ENCODE results near the gene CCDC92B. TPM values are rescaled to one million over a fixed set of nuclear protein-coding genes. Genes with fewer than 3 reads are reported as not detected.

CCDC92B gene
- polyA plus RNA-seq, 1 donor from 2014 or later, result 0.32 TPM

GRCh38 chr17:2705263-2705662, 44.2 kb downstream of the CCDC92B start:
- no peaks in the 10 kb centered on the region for H3K9me2 ChIP-seq (ENCODE audit: insufficient read depth, low read length)
- H3F3A ChIP-seq (ENCODE audit: insufficient read depth, low read length, poor library complexity, severe bottlenecking), result no peaks in the 10 kb centered on the region
- H3K4me2 ChIP-seq (ENCODE audit: low read length), result no peak overlapping the region
- no peaks in the 10 kb centered on the region for H3K9me3 ChIP-seq (ENCODE audit: low read length)
- no peaks in the 10 kb centered on the region for H3K79me2 ChIP-seq (replicated peaks; ENCODE audit: insufficient read depth, low read length)
- no peak overlapping the region for H2AFZ ChIP-seq (ENCODE audit: low read depth, low read length)
- no peak overlapping the region for H3K27ac ChIP-seq (ENCODE audit: low read length)
- TF ChIP-seq EZH2 (IDR thresholded peaks at IDR 0.05; ENCODE audit: borderline replicate concordance, insufficient read depth, low read length, poor library complexity, severe bottlenecking) (no peak), SMC3 (conservative IDR thresholded peaks at IDR 0.05; ENCODE audit: poor library complexity) (no peak), MXI1 (conservative IDR thresholded peaks at IDR 0.05; ENCODE audit: poor library complexity, severe bottlenecking) (no peak), TAF1 (IDR thresholded peaks at IDR 0.05; ENCODE audit: low read depth) (no peak), EP300 (conservative IDR thresholded peaks at IDR 0.05; ENCODE audit: poor library complexity, severe bottlenecking) (no peak), POLR2AphosphoS5 (IDR thresholded peaks at IDR 0.05) (no peak), CTCF (IDR thresholded peaks at IDR 0.05; ENCODE audit: poor library complexity, severe bottlenecking) (no peak), REST (IDR thresholded peaks at IDR 0.05; ENCODE audit: borderline replicate concordance) (no peak), RAD21 (conservative IDR thresholded peaks at IDR 0.05) (no peak)
- no peaks in the 10 kb centered on the region for H3K27me3 ChIP-seq (ENCODE audit: insufficient read depth, low read depth, low read length)
- H3K4me3 ChIP-seq (ENCODE audit: low read length), result no peak overlapping the region
- H4K20me1 ChIP-seq (ENCODE audit: insufficient read depth), result no peaks in the 10 kb centered on the region
- no peak overlapping the region for H3K9ac ChIP-seq (ENCODE audit: low read length)
- no peaks in the 10 kb centered on the region for H3K36me3 ChIP-seq (ENCODE audit: insufficient read depth, low read length)

- no peak overlapping the region for H3K9ac ChIP-seq (ENCODE audit: low read length)
- no peaks in the 10 kb centered on the region for H3K9me2 ChIP-seq (ENCODE audit: insufficient read depth, low read length)
- H2AFZ ChIP-seq (ENCODE audit: low read depth, low read length), result no peak overlapping the region
- H3K27ac ChIP-seq (ENCODE audit: low read length), result no peak overlapping the region
- H3K4me3 ChIP-seq (ENCODE audit: low read length), result no peak overlapping the region
- H4K20me1 ChIP-seq (ENCODE audit: insufficient read depth), result no peaks in the 10 kb centered on the region
- H3K36me3 ChIP-seq (ENCODE audit: insufficient read depth, low read length), result no peaks in the 10 kb centered on the region
- H3K79me2 ChIP-seq (replicated peaks; ENCODE audit: insufficient read depth, low read length), result no peaks in the 10 kb centered on the region
- no peaks in the 10 kb centered on the region for H3K9me3 ChIP-seq (ENCODE audit: low read length)
- no peak overlapping the region for H3K4me2 ChIP-seq (ENCODE audit: low read length)
- no peak for TF ChIP-seq MXI1 (conservative IDR thresholded peaks at IDR 0.05; ENCODE audit: poor library complexity, severe bottlenecking)
- no peak for TF ChIP-seq REST (IDR thresholded peaks at IDR 0.05; ENCODE audit: borderline replicate concordance)
- TF ChIP-seq RAD21 (conservative IDR thresholded peaks at IDR 0.05), result no peak
- no peak for TF ChIP-seq CTCF (IDR thresholded peaks at IDR 0.05; ENCODE audit: poor library complexity, severe bottlenecking)
- TF ChIP-seq SMC3 (conservative IDR thresholded peaks at IDR 0.05; ENCODE audit: poor library complexity), result no peak
- no peak for TF ChIP-seq EP300 (conservative IDR thresholded peaks at IDR 0.05; ENCODE audit: poor library complexity, severe bottlenecking)
- no peak for TF ChIP-seq EZH2 (IDR thresholded peaks at IDR 0.05; ENCODE audit: borderline replicate concordance, insufficient read depth, low read length, poor library complexity, severe bottlenecking)
- TF ChIP-seq POLR2AphosphoS5 (IDR thresholded peaks at IDR 0.05), result no peak
- no peaks in the 10 kb centered on the region for H3K27me3 ChIP-seq (ENCODE audit: insufficient read depth, low read depth, low read length)
- no peaks in the 10 kb centered on the region for H3F3A ChIP-seq (ENCODE audit: insufficient read depth, low read length, poor library complexity, severe bottlenecking)
Observed at GRCh38 chr17:2704890-2705248, 44.6 kb downstream of the CCDC92B start.
